Endothelial cell (in vitro differentiated cells): ENCODE data around the gene BANP. TPM values are rescaled to one million over a fixed set of nuclear protein-coding genes. Genes with fewer than 3 reads are reported as not detected.
"Not testable (repeated sequence)": the region's sequence is repeated elsewhere in the genome, so short reads cannot be mapped to it uniquely, and the experiment has no call there.

ENCODE experiments used
- DNase-seq: peaks from one replicate; pipeline ENCODE4 v3.0.0; 2021; ENCODE audit warnings: low spot score
- H3K27ac Mint-ChIP-seq: one replicate; pipeline ENCODE4 v1.8.0; 2021; ENCODE audit warnings: mixed read lengths, inconsistent platforms; ENCODE audit not compliant: unreplicated experiment
- H3K27me3 Mint-ChIP-seq: one replicate; pipeline ENCODE4 v1.8.0; 2021; ENCODE audit warnings: mild to moderate bottlenecking, moderate library complexity, mixed read lengths, inconsistent platforms; ENCODE audit not compliant: unreplicated experiment
- H3K36me3 Mint-ChIP-seq: one replicate; pipeline ENCODE4 v1.8.0; 2021; ENCODE audit warnings: mild to moderate bottlenecking, low read depth, mixed read lengths, inconsistent platforms; ENCODE audit not compliant: unreplicated experiment
- H3K4me1 Mint-ChIP-seq: one replicate; pipeline ENCODE4 v1.8.0; 2021; ENCODE audit warnings: mild to moderate bottlenecking, mixed read lengths, inconsistent platforms; ENCODE audit not compliant: unreplicated experiment
- H3K4me3 Mint-ChIP-seq: one replicate; pipeline ENCODE4 v1.8.0; 2021; ENCODE audit warnings: mild to moderate bottlenecking, mixed read lengths, inconsistent platforms; ENCODE audit not compliant: unreplicated experiment
- H3K9me3 Mint-ChIP-seq: one replicate; pipeline ENCODE4 v1.8.0; 2021; ENCODE audit warnings: mixed read lengths, inconsistent platforms; ENCODE audit not compliant: unreplicated experiment
- CTCF ChIP-seq: fragments of 200-600 bp; sonication (generic); IDR thresholded peaks from one replicate; pipeline ENCODE4 v1.5.0; 2021; ENCODE audit warnings: antibody characterized with exemption; ENCODE audit not compliant: unreplicated experiment
- total RNA-seq: library from RNA; stranded (reverse); fragmentation: NEBNext Ultra II Directional; extraction: Animal tissue kit (Norgen Biotek cat#: 25700); gene quantifications from one replicate; pipeline ENCODE4 v1.2.1, GENCODE V29; 2021; ENCODE audit not compliant: unreplicated experiment

BANP gene
- total RNA-seq, 1 donor from 2014 or later = 33.3 TPM

GRCh38 chr16:87926246-87927194, 24.7 kb upstream of the BANP start:
- TF ChIP-seq CTCF = no peak
- H3K4me1 Mint-ChIP-seq = no peaks in the 10 kb centered on the region
- no peak for DNase-seq
- no peak overlapping the region for H3K4me3 Mint-ChIP-seq
- no peaks in the 10 kb centered on the region for H3K36me3 Mint-ChIP-seq
- no peaks in the 10 kb centered on the region for H3K9me3 Mint-ChIP-seq
- no peak overlapping the region for H3K27ac Mint-ChIP-seq
- H3K27me3 Mint-ChIP-seq = peaks cover 5% of the 10 kb centered on the region

- Mint-ChIP-seq H3K27me3 (peaks cover 5% of the 10 kb centered on the region), H3K9me3 (no peaks in the 10 kb centered on the region), H3K27ac (no peak overlapping the region), H3K36me3 (no peaks in the 10 kb centered on the region), H3K4me1 (no peaks in the 10 kb centered on the region), H3K4me3 (no peak overlapping the region)
- DNase-seq = no peak
- TF ChIP-seq CTCF = no peak
Measured at GRCh38 chr16:87927195-87927562, 24.1 kb upstream of the BANP start.

- H3K27ac Mint-ChIP-seq = no peak overlapping the region
- H3K27me3 Mint-ChIP-seq = peaks cover 4% of the 10 kb centered on the region
Measured at GRCh38 chr16:87929986-87930385, 21.2 kb upstream of the BANP start.

GRCh38 chr16:87930456-87930855, 20.8 kb upstream of the BANP start:
- no peak for DNase-seq
- Mint-ChIP-seq H3K36me3 (no peaks in the 10 kb centered on the region), H3K4me3 (no peak overlapping the region), H3K27me3 (peaks cover 1% of the 10 kb centered on the region), H3K9me3 (no peaks in the 10 kb centered on the region), H3K4me1 (no peaks in the 10 kb centered on the region), H3K27ac (no peak overlapping the region)
- no peak for TF ChIP-seq CTCF

More at GRCh38 chr16:87929986-87930385, 21.2 kb upstream of the BANP start:
- H3K4me1 Mint-ChIP-seq = no peaks in the 10 kb centered on the region
- no peak for TF ChIP-seq CTCF
- H3K9me3 Mint-ChIP-seq = no peaks in the 10 kb centered on the region
- DNase-seq = no peak
- no peaks in the 10 kb centered on the region for H3K36me3 Mint-ChIP-seq
- no peak overlapping the region for H3K4me3 Mint-ChIP-seq

- Mint-ChIP-seq H3K9me3 (no peaks in the 10 kb centered on the region), H3K4me3 (no peak overlapping the region), H3K27me3 (peaks cover 1% of the 10 kb centered on the region), H3K4me1 (no peaks in the 10 kb centered on the region), H3K27ac (no peak overlapping the region), H3K36me3 (no peaks in the 10 kb centered on the region)
- no peak for DNase-seq
- TF ChIP-seq CTCF = no peak
Measured at GRCh38 chr16:87931504-87931903, 19.7 kb upstream of the BANP start.

- not testable (repeated sequence) for H3K27me3 Mint-ChIP-seq, H3K36me3 Mint-ChIP-seq, H3K4me1 Mint-ChIP-seq, H3K27ac Mint-ChIP-seq, DNase-seq, H3K4me3 Mint-ChIP-seq, H3K9me3 Mint-ChIP-seq
Measured at GRCh38 chr16:87932475-87933139, 18.6 kb upstream of the BANP start.
